Ovary (tissue), 9 donors: ENCODE measurements around the gene BCL2L13. TPM values are rescaled to one million over a fixed set of nuclear protein-coding genes. Genes with fewer than 3 reads are reported as not detected.
"Not testable (repeated sequence)": the region's sequence is repeated elsewhere in the genome, so short reads cannot be mapped to it uniquely, and the experiment has no call there.

ENCODE experiments used
- DNase-seq, 5 donors: peaks; one replicate each; pipeline ENCODE4 v3.0.0-alpha.2; 2019 to 2020
- H3K27ac ChIP-seq, 2 donors: fragments of 200-600 bp; one replicate each; pipeline versions ENCODE4 v1.5.1 to v1.8.0; 2019 to 2022
- H3K27me3 ChIP-seq: fragments of 200-600 bp; one replicate; pipeline ENCODE4 v1.8.0; 2022
- H3K36me3 ChIP-seq: fragments of 200-600 bp; sonication (generic); one replicate; pipeline ENCODE4 v1.5.1; 2019
- H3K4me1 ChIP-seq: one replicate; pipeline ENCODE4 v1.8.1; 2013; ENCODE audit warnings: mild to moderate bottlenecking, moderate library complexity; ENCODE audit not compliant: insufficient read depth
- H3K4me3 ChIP-seq: fragments of 200-600 bp; sonication (generic); one replicate; pipeline ENCODE4 v1.5.1; 2017
- H3K9me3 ChIP-seq, 2 donors: fragments of 200-600 bp in 1 of 2; sonication (generic) in 1 of 2; one replicate each; pipeline versions ENCODE4 v1.5.1 to v1.8.1; 2013 to 2019; ENCODE audit warnings: mild to moderate bottlenecking in 1 of 2, moderate library complexity in 1 of 2
- CTCF ChIP-seq, 3 donors: fragments of 450-650 bp in 2 of 3; fragments of 200-600 bp in 1 of 3; IDR thresholded peaks; one replicate each; pipeline versions ENCODE4 v1.5.1 to v1.8.0; 2016 to 2022; ENCODE audit warnings: antibody characterized with exemption in 3 of 3, mild to moderate bottlenecking in 1 of 3
- EP300 ChIP-seq: sonication (generic); formaldehyde crosslinking; IDR thresholded peaks from one replicate; pipeline ENCODE4 v1.6.1; 2017; ENCODE audit warnings: antibody characterized with exemption
- POLR2A ChIP-seq: fragments of 450-650 bp; IDR thresholded peaks from one replicate; pipeline ENCODE4 v1.6.1; 2017; ENCODE audit warnings: antibody characterized with exemption, mild to moderate bottlenecking, moderate library complexity
- WGBS, 3 donors: extraction: QIAGEN DNeasy Blood & Tissue Kit in 1 of 3; methylation state at CpG; one replicate each; pipeline versions ENCODE4 v1.1.5 to v1.1.7; 2013 to 2017; 5-methylcytosine and 5-hydroxymethylcytosine counted together
- intact Hi-C, 4 donors: fragments of 100-400 bp; cut with DNase I; formaldehyde crosslinking; loops; one replicate each; pipeline versions ENCODE4 v1.11.0 to v1.15.1; 2022 to 2023
- polyA plus RNA-seq, 2 donors: library from polyadenylated mRNA; stranded (reverse); fragments of 200-250 nt in 1 of 2; fragments of 350-450 nt in 1 of 2; fragmentation: Illumina TruSeq in 1 of 2; extraction: RNeasy Lipid Tissue Mini Kit (QIAGEN cat#74804) in 1 of 2; gene quantifications; one replicate each; pipeline ENCODE4 v1.2.3, GENCODE V29; 2013 to 2014
- total RNA-seq, 7 donors: library from RNA; depleted of rRNA in 2 of 7; stranded (reverse); fragments of >200 nt in 2 of 7; fragmentation: NEBNext Ultra II Directional in 3 of 7; extraction: Animal tissue kit (Norgen Biotek cat#: 25700) in 3 of 7; gene quantifications; one replicate each; pipeline versions ENCODE4 v1.1.0 to v1.2.4, GENCODE V29; 2016 to 2023
- donor health status: DM: no; HTN: no; CAD: no; lungs with moderate emphysema.
- donor health status: DM: no; HTN: no; CAD: no.
- donor health status: Bipolar disorder and iron deficiency.
- donor health status: DM: yes; HTN: yes; CAD: no.
- donor health status: DM: no; HTN: no; CAD: no.
- donor health status: DM: yes; HTN: yes; CAD: no.

The BCL2L13 gene
- total and polyA plus RNA-seq, 9 donors = 19.9 to 39.5 (median 33.8) TPM

DNA sequence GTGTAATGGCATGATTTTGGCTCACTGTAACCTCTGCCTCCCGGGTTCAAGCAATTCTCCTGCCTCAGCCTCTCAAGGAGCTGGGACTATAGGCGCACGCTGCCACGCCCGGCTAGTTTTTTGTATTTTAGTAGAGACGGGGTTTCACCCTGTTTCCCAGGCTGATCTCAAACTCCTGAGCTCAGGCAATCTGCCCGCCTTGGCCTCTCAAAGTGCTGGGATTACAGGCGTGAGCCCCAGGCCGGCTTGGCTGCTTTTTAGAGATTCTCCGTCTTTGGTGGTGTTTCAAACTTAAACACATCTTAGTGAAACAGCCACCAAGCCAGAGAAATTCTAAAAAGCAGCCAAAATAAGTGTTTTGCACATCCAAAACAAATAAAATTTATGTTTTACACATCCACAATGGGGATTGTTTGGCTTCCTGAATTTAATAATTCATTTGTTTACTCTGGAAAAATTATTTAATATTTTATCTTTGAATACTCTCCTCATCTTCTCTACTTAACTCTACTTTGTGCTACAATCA, 18.4 kb downstream of the BCL2L13 start:
- intact Hi-C loops = no loop called here
- no peaks in the 10 kb centered on the region for H3K9me3 ChIP-seq
- 74 to 84% (median 80%) methylated on average over 10 of the region's 10 CpGs for WGBS, 3 donors

DNA sequence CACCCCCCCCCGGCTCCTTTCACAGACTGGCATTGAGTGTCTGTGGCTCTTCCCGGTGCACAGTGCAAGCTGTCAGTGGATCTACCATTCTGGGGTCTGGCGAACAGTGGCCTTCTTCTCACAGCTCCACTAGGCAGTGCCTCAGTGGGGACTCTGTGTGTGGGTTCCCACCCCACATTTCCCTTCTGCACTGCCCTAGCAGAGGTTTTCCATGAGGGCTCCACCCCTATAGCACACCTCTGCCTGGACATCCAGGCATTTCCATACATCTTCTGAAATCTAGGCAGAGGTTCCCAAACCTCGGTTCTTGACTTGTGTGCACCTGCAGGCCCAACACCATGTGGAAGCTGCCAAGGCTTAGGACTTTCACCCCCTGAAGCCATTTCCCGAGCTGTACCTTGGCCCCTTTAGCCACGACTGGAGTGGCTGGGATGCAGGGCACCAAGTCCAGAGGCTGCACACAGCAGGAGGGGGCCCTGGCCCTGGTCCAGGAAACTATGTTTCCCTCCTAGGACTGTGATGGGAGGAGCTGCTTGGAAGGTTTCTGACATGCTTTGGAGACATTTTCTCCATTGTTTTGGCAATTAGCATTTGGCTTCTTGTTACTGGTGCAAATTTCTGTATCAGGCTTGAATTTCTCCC, 26.0 kb downstream of the BCL2L13 start:
- Histone ChIP-seq H3K27me3 (no peaks in the 10 kb centered on the region), H3K36me3 (no peaks in the 10 kb centered on the region), H3K9me3 (no peaks in the 10 kb centered on the region), H3K4me1 (no peaks in the 10 kb centered on the region), H3K4me3 (no peak overlapping the region), H3K27ac (no peak overlapping the region)
- no peak for TF ChIP-seq EP300
- intact Hi-C loops = no loop called here
- WGBS, 3 donors = 92 to 97% (median 96%) methylated on average over 6 of the region's 6 CpGs
- DNase-seq = no peak

More for the DNA sequence above, 18.4 kb downstream of the BCL2L13 start:
- Histone ChIP-seq H3K27me3 (no peaks in the 10 kb centered on the region), H3K4me3 (no peak overlapping the region), H3K4me1 (no peaks in the 10 kb centered on the region), H3K27ac (no peak overlapping the region), H3K36me3 (no peaks in the 10 kb centered on the region)
- no peak for DNase-seq
- TF ChIP-seq POLR2A (no peak), EP300 (no peak), CTCF (IDR thresholded peaks at IDR 0.05) (no peak)

DNA sequence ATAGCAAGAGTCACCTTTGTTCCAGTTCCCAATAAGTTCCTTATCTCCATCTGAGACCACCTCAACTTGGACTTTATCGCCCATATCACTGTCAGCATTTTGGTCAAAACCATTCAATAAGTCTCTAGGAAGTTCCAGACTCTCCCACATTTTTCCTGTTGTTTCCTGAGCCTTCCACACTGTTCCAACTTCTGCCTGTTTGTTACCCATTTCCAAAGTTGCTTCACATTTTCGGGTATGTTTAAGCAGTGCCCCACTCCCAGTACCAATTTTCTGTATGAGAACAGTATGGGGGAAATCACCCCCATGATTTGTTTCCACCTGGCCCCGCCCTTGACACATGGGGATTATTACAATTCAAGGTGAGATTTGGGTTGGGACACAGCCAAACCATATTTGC, 26.7 kb downstream of the BCL2L13 start:
- H3K4me3 ChIP-seq = no peak overlapping the region
- H3K4me1 ChIP-seq = no peaks in the 10 kb centered on the region
- H3K27ac ChIP-seq = no peak overlapping the region
- no peaks in the 10 kb centered on the region for H3K27me3 ChIP-seq
- WGBS, 3 donors = 84 to 92% (median 87%) methylated on average over 3 of the region's 3 CpGs
- no peak for DNase-seq
- TF ChIP-seq CTCF (IDR thresholded peaks at IDR 0.05) = no peak
- no peak for TF ChIP-seq EP300
- no peak for TF ChIP-seq POLR2A
- intact Hi-C loops = no loop called here
- no peaks in the 10 kb centered on the region for H3K36me3 ChIP-seq
- no peaks in the 10 kb centered on the region for H3K9me3 ChIP-seq

DNA sequence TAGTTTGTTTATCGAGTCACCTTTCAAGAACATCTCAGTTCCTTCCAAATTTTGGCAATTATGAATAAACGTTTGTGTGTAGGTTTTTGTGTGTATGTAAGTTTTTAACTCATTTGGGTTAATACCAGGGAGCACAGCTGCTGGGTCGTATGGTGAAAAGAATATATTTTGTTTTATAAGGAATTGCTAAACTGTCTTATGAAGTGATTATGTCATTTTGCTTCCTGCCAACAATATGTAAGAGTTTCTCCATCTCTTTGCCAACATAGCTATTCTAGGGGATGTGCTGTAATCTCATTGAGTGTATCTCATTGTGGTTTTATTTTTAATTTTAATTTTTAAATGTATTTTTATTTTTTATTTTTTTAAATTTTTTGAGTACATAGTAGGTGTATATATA, 27.3 kb downstream of the BCL2L13 start:
- TF ChIP-seq CTCF (IDR thresholded peaks at IDR 0.05) (no peak), POLR2A (no peak), EP300 (no peak)
- no peaks in the 10 kb centered on the region for H3K27me3 ChIP-seq
- H3K9me3 ChIP-seq = no peaks in the 10 kb centered on the region
- H3K27ac ChIP-seq = no peak overlapping the region
- H3K36me3 ChIP-seq = no peaks in the 10 kb centered on the region
- WGBS, 3 donors = 57 to 72% (median 64%) methylated on average over 3 of the region's 3 CpGs
- intact Hi-C loops = no loop called here
- H3K4me3 ChIP-seq = no peak overlapping the region
- no peaks in the 10 kb centered on the region for H3K4me1 ChIP-seq
- DNase-seq = no peak

GRCh38 chr22:17671521-17672092, 33.0 kb downstream of the BCL2L13 start:
- H3K4me3 ChIP-seq, H3K27me3 ChIP-seq, H3K4me1 ChIP-seq, intact Hi-C loops, DNase-seq, H3K9me3 ChIP-seq, H3K27ac ChIP-seq, H3K36me3 ChIP-seq: not testable (repeated sequence)
- 96 to 98% (median 97%) methylated on average over 10 of the region's 10 CpGs for WGBS, 3 donors
